ENCODE measurements around the gene ZNF763.
"Not testable (repeated sequence)": the region's sequence is repeated elsewhere in the genome, so short reads cannot be mapped to it uniquely, and the experiment has no call there.

The ZNF763 gene

GRCh38 chr19:11964858-11965645, at the start of gene ZNF763:
TSS of gene ZNF763 (plus strand) at chr19:11965040. CDS start at chr19:11965209, 169 bp downstream.
- DNase-seq (ENCODE audit: low read depth), result peak; percentile 81

GRCh38 chr19:11921852-11922495, 42.9 kb upstream of the ZNF763 start:
- DNase-seq (ENCODE audit: low read depth), result no peak

- peak; percentile 87 for DNase-seq (ENCODE audit: low read depth)
Measured at GRCh38 chr19:11924886-11925650, 39.8 kb upstream of the ZNF763 start, which contains the start of gene ZNF700. TSS of gene ZNF700 (plus strand) at chr19:11925107. CDS start at chr19:11925211, 104 bp downstream.

- not testable (repeated sequence) for DNase-seq (ENCODE audit: low read depth)
Measured at GRCh38 chr19:11925651-11926187, 39.1 kb upstream of the ZNF763 start.

GRCh38 chr19:11927227-11927626, 37.6 kb upstream of the ZNF763 start:
- DNase-seq (ENCODE audit: low read depth), result no peak

GRCh38 chr19:11931051-11931450, 33.8 kb upstream of the ZNF763 start:
- no peak for DNase-seq (ENCODE audit: low read depth)

GRCh38 chr19:11931513-11931912, 33.3 kb upstream of the ZNF763 start:
- no peak for DNase-seq (ENCODE audit: low read depth)

GRCh38 chr19:11935829-11936228, 29.0 kb upstream of the ZNF763 start:
- DNase-seq (ENCODE audit: low read depth), result not testable (repeated sequence)

- DNase-seq (ENCODE audit: low read depth), result not testable (repeated sequence)
Measured at GRCh38 chr19:11938383-11938782, 26.5 kb upstream of the ZNF763 start.

- not testable (repeated sequence) for DNase-seq (ENCODE audit: low read depth)
Measured at GRCh38 chr19:11941361-11941887, 23.4 kb upstream of the ZNF763 start.

GRCh38 chr19:11942008-11942842, 22.6 kb upstream of the ZNF763 start:
- no peak for DNase-seq (ENCODE audit: low read depth)

- DNase-seq (ENCODE audit: low read depth), result no peak
Measured at GRCh38 chr19:11942843-11943108, 22.1 kb upstream of the ZNF763 start.

GRCh38 chr19:11944656-11945055, 20.2 kb upstream of the ZNF763 start:
- no peak for DNase-seq (ENCODE audit: low read depth)

- DNase-seq (ENCODE audit: low read depth), result no peak
Measured at GRCh38 chr19:11948646-11949045, 16.2 kb upstream of the ZNF763 start.

- DNase-seq (ENCODE audit: low read depth), result no peak
Measured at GRCh38 chr19:11949201-11949600, 15.6 kb upstream of the ZNF763 start.

GRCh38 chr19:11949614-11950080, 15.2 kb upstream of the ZNF763 start:
- DNase-seq (ENCODE audit: low read depth), result not testable (repeated sequence)

GRCh38 chr19:11950312-11950711, 14.5 kb upstream of the ZNF763 start:
- no peak for DNase-seq (ENCODE audit: low read depth)

- DNase-seq (ENCODE audit: low read depth), result peak; percentile 65
Measured at GRCh38 chr19:11963566-11964355, 1.1 kb upstream of the ZNF763 start.

- no peak for DNase-seq (ENCODE audit: low read depth)
Measured at GRCh38 chr19:11964496-11964857, 363 bp upstream of the ZNF763 start.

- no peak for DNase-seq (ENCODE audit: low read depth)
Measured at GRCh38 chr19:11970174-11970573, 5.3 kb downstream of the ZNF763 start.

Data from stimulated activated CD8-positive, alpha-beta memory T cell treated with anti-CD3 and anti-CD28 coated beads, Interleukin-12 subunit alpha, Interleukin-12 subunit beta, amount 100 ng/mL, for 1 hour (primary cell).